Neutrophil (primary cell): ENCODE results near the gene TIGD2.

Source experiments
- H3K27ac ChIP-seq: fragments of 200-600 bp; sonication (generic); 2 replicates; pipeline ENCODE4 v1.5.1; 2016; ENCODE audit warnings: mild to moderate bottlenecking, moderate library complexity
- H3K27me3 ChIP-seq: fragments of 200-600 bp; sonication (generic); 2 replicates; pipeline ENCODE4 v1.6.0; 2016; ENCODE audit warnings: mild to moderate bottlenecking
- H3K36me3 ChIP-seq: fragments of 200-600 bp; sonication (generic); 2 replicates; pipeline ENCODE4 v1.5.1; 2017
- H3K4me1 ChIP-seq, 2 experiments: fragments of 200-600 bp in 1 of 2; sonication (generic) in 1 of 2; 1 replicate in 1 of 2; 2 replicates in 1 of 2; pipeline versions ENCODE4 v1.5.1 to v1.6.1; 2013 to 2016; ENCODE audit warnings: low read depth in 1 of 2, low read length in 1 of 2, mild to moderate bottlenecking in 1 of 2, moderate library complexity in 1 of 2; ENCODE audit not compliant: control insufficient read depth in 1 of 2, insufficient read depth in 1 of 2
- H3K4me3 ChIP-seq, 2 experiments: fragments of 200-600 bp in 1 of 2; sonication (generic) in 1 of 2; 1 replicate in 1 of 2; 2 replicates in 1 of 2; pipeline ENCODE4 v1.5.1; 2013 to 2016; ENCODE audit warnings: low read depth in 1 of 2, low read length in 1 of 2, mild to moderate bottlenecking in 1 of 2, moderate library complexity in 1 of 2
- H3K9me3 ChIP-seq: fragments of 200-600 bp; sonication (generic); 2 replicates; pipeline ENCODE4 v1.5.1; 2016
- TF ChIP-seq, protein P1 (sequence below): fragments of 200-600 bp; sonication (generic); IDR thresholded peaks from 2 replicates; pipeline ENCODE4 v1.5.1; 2016; ENCODE audit warnings: antibody characterized with exemption

The TIGD2 gene

DNA sequence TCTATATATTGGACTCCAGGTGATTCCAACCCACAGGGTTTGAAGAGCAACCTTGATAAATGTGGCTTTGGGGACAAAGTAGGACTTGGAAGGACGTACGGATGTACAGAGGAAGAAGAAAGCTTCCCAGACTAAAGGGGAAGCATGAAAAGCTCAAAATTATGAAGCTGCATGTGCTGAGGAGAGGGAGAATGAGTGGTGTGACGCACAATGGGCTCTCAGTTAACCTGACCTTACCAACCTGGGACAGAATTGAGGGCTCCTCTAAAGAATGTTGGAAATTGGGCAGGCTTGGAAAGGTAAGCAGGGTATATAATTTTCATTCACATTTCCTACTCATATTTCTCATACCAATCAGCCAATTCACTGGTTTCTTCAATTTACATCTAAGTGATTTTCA is 10.5 kb upstream of the TIGD2 start:
- Histone ChIP-seq H3K27me3 (no peaks in the 10 kb centered on the region), H3K4me3 (no peak overlapping the region), H3K27ac (no peak overlapping the region), H3K9me3 (no peaks in the 10 kb centered on the region), H3K4me1 (no peaks in the 10 kb centered on the region), H3K36me3 (no peaks in the 10 kb centered on the region)
- TF ChIP-seq, protein P1, sequence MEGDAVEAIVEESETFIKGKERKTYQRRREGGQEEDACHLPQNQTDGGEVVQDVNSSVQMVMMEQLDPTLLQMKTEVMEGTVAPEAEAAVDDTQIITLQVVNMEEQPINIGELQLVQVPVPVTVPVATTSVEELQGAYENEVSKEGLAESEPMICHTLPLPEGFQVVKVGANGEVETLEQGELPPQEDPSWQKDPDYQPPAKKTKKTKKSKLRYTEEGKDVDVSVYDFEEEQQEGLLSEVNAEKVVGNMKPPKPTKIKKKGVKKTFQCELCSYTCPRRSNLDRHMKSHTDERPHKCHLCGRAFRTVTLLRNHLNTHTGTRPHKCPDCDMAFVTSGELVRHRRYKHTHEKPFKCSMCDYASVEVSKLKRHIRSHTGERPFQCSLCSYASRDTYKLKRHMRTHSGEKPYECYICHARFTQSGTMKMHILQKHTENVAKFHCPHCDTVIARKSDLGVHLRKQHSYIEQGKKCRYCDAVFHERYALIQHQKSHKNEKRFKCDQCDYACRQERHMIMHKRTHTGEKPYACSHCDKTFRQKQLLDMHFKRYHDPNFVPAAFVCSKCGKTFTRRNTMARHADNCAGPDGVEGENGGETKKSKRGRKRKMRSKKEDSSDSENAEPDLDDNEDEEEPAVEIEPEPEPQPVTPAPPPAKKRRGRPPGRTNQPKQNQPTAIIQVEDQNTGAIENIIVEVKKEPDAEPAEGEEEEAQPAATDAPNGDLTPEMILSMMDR, result no peak

DNA sequence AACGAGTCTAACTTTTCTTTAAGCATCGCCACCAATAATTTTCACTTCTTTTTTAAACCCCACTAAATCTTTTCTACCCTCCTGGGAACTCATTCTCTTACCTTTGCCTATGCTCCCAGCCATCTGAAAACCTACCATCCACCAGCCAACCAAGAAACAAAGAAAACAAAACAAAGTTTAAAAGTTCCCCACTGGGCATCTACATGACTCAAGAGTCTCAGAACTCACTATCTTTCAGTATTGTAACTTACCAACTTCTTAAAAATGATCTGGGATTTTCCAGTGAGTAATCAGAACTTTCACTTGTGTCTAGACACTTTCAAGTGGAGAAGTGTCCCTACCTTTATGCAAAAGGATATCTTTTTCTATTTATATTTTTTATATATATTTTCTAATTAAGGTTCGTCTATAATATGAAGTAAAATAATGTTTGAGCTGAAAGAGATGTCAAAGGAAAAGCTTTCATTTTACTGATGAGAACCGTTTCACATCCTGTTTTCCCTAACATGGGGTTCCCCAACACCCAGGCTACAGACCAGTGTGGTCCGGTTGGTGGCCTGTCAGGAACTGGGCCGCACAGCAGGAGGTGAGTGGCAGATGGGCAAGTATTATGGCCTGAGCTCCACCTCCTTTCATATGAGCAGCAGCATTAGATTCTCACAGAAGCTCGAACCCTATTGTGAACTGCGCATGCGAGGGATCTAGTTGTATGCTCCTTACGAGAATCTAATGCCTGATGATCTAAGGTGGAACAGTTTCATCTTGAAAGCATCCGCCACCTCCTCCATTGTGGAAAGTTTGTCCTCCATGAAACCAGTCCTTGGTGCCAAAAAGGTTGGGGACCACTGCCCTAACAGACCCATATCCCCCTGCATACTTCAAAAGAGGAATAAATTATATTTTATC is 9.8 kb upstream of the TIGD2 start:
- Histone ChIP-seq H3K4me3 (no peak overlapping the region), H3K27me3 (no peaks in the 10 kb centered on the region), H3K36me3 (no peaks in the 10 kb centered on the region), H3K4me1 (no peaks in the 10 kb centered on the region), H3K27ac (no peak overlapping the region), H3K9me3 (no peaks in the 10 kb centered on the region)
- TF ChIP-seq, protein P1, result no peak

DNA sequence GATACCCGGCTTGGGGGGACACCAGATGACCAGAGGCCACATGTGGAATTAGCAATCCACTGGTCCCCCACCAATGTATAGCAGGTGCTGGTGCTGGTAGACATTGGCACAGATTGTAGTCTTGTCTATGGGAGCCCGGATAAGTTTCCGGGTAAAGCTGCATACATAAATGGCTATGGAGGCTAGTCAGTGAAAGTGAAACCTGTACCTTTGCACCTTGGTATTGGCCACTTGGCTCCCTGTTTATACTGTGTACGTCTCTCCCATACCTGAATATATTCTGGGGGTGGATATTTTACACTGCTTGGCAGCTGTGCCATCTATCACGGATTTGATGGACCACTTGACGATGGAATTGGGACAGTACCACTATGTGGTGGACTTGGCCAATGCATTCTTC is 5.6 kb upstream of the TIGD2 start:
- Histone ChIP-seq H3K4me1 (peaks cover 7 to 8% of the 10 kb centered on the region in 2 experiments), H3K4me3 (no peak overlapping the region), H3K27ac (no peak overlapping the region), H3K36me3 (no peaks in the 10 kb centered on the region), H3K27me3 (peaks cover 26% of the 10 kb centered on the region), H3K9me3 (no peaks in the 10 kb centered on the region)
- TF ChIP-seq, protein P1, result no peak

DNA sequence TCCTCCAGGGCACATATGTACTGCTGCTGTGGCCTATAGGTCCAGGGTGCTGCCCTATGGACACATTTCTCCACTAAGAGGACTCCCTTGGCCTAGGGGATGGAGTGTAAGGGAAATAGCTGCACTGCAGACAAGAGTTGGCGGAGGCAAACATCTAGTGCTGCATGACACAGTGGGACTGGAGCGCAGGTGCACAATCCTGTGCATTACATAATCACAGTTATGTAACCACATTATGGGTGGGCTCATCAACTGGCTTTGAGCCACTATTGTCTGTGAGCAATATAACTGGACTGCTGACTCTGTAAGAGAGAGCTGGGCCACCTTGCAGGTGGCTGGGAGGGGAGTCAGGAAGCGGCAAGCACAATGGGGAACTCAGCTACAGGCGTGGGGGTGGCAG is 3.2 kb upstream of the TIGD2 start:
- TF ChIP-seq, protein P1, result no peak
- peaks cover 20% of the 10 kb centered on the region in 2 experiments for H3K4me1 ChIP-seq
- peaks cover 29% of the 10 kb centered on the region for H3K27me3 ChIP-seq
- no peaks in the 10 kb centered on the region for H3K9me3 ChIP-seq
- H3K27ac ChIP-seq, result no peak overlapping the region
- H3K4me3 ChIP-seq, result no peak overlapping the region
- H3K36me3 ChIP-seq, result no peaks in the 10 kb centered on the region

DNA sequence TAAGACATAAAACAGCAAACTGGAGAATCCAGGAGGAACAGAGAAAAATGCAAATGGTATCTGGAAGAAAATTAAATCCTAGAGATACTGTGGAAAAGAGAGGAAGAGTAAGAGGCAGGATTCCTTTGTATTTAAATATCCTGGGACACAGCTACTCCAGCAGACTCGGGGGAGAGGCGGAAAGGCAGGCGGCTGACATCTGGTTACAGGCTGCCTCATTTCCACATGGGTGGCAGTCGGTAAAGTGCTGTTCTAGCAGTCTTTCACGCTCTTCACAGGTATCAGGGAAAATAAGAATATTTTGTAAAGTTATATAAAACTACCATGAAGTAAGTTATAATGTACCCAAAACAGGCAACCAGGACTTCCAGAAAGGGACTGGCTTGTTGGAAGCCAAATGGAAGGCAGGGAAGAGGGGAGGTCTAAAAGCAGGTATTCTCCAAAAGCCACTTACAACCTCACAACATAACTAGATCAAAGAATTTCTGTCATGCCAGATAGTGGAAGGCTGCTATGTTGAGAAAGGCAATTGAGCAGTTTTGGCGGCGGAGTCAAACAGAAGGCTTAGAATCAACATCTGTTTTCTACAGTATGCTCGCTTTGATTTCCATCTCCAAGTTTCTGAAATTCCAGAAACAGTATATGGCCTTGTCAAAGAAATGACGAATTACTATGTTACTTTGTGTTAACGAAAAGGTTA is 1.3 kb upstream of the TIGD2 start:
- Histone ChIP-seq H3K27me3 (peaks cover 29% of the 10 kb centered on the region), H3K36me3 (no peaks in the 10 kb centered on the region), H3K9me3 (no peaks in the 10 kb centered on the region), H3K27ac (no peak overlapping the region), H3K4me1 (peaks cover 20% of the 10 kb centered on the region in 2 experiments), H3K4me3 (peak overlapping the region; percentile 76 to 80)
- TF ChIP-seq, protein P1, result no peak
